ENCODE data around the gene ARAP1. TPM values are rescaled to one million over a fixed set of nuclear protein-coding genes. Genes with fewer than 3 reads are reported as not detected.

ARAP1 gene
- polyA plus RNA-seq, 3 donors: 48.7 to 487 (median 79.0) TPM

DNA sequence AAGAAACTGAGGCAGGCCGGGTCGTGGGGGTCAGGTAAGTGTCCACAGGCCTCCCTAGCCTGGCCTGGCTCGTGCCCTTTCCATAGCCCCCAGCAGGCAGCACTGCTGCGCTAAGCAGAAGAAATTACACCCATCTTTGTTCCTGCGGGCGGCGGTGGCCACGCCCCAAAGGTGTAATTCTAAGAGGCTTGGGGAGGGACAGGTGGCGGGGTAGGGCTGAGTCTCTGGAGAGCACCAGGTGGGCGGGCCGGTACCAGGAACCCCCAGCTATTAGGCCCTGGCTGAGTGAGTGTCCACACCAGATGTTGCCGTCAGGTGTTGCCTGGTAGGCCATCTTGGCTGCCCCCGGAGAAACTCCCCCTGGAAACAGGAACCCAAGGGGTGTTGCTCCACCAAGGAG is 12.3 kb upstream of the ARAP1 start:
- Histone ChIP-seq H4K20me1 (ENCODE audit: insufficient read depth, low read length) (no peaks in the 10 kb centered on the region), H3K36me3 (replicated peaks in 1 of 2; ENCODE audit: control insufficient read depth in 1 of 2, insufficient read depth in 2 of 2, low read length in 2 of 2) (no peaks in the 10 kb centered on the region), H3K27ac (ENCODE audit: low read depth in 1 of 2, low read length in 2 of 2) (no peak overlapping the region), H3K9me3 (replicated peaks in 1 of 2; ENCODE audit: control insufficient read depth in 1 of 2, insufficient read depth in 1 of 2, low read length in 2 of 2) (no peaks in the 10 kb centered on the region), H3K9ac (ENCODE audit: insufficient read depth, low read length, poor library complexity, severe bottlenecking) (no peak overlapping the region), H3K4me2 (replicated peaks; ENCODE audit: extremely low read depth, low read length, poor library complexity, severe bottlenecking) (no peak overlapping the region), H3K4me1 (ENCODE audit: control insufficient read depth in 1 of 2, insufficient read depth in 2 of 2, low read length in 2 of 2) (peaks cover 2 to 20% of the 10 kb centered on the region in 2 donors), H3K79me2 (ENCODE audit: insufficient read depth, low read length) (no peaks in the 10 kb centered on the region), H2AFZ (ENCODE audit: insufficient read depth, low read depth, low read length, poor library complexity, severe bottlenecking) (no peak overlapping the region), H3K4me3 (replicated peaks in 1 of 3; ENCODE audit: low read depth in 2 of 3, low read length in 3 of 3) (no peak overlapping the region), H3K27me3 (ENCODE audit: control insufficient read depth in 2 of 2, insufficient read depth in 2 of 2, low read length in 2 of 2) (no peaks in the 10 kb centered on the region)
- WGBS (ENCODE audit: insufficient coverage): 98% methylated on average over 12 of the region's 13 CpGs
- Mint-ChIP-seq H3K27me3 (ENCODE audit: low read depth in 3 of 3) (peaks cover 4 to 12% (median 10%) of the 10 kb centered on the region in 3 donors), H3K4me3 (no peak overlapping the region), H3K36me3 (peaks cover 0 to 7% of the 10 kb centered on the region in 2 donors), H3K9me3 (no peaks in the 10 kb centered on the region), H3K27ac (no peak overlapping the region), H3K4me1 (peaks cover 22% of the 10 kb centered on the region)
- intact Hi-C loops (cut with micrococcal nuclease): no loop called here
- DNase-seq: no peak
- no peak for TF ChIP-seq CTCF (IDR thresholded peaks at IDR 0.05)

- Histone ChIP-seq H4K20me1 (ENCODE audit: insufficient read depth, low read length) (no peaks in the 10 kb centered on the region), H3K27ac (ENCODE audit: low read depth in 1 of 2, low read length in 2 of 2) (no peak overlapping the region), H3K9ac (ENCODE audit: insufficient read depth, low read length, poor library complexity, severe bottlenecking) (no peak overlapping the region), H3K27me3 (ENCODE audit: control insufficient read depth in 2 of 2, insufficient read depth in 2 of 2, low read length in 2 of 2) (no peaks in the 10 kb centered on the region), H3K36me3 (replicated peaks in 1 of 2; ENCODE audit: control insufficient read depth in 1 of 2, insufficient read depth in 2 of 2, low read length in 2 of 2) (no peaks in the 10 kb centered on the region), H3K79me2 (ENCODE audit: insufficient read depth, low read length) (no peaks in the 10 kb centered on the region), H3K4me1 (ENCODE audit: control insufficient read depth in 1 of 2, insufficient read depth in 2 of 2, low read length in 2 of 2) (peaks cover 9 to 27% of the 10 kb centered on the region in 2 donors), H3K9me3 (replicated peaks in 1 of 2; ENCODE audit: control insufficient read depth in 1 of 2, insufficient read depth in 1 of 2, low read length in 2 of 2) (no peaks in the 10 kb centered on the region), H2AFZ (ENCODE audit: insufficient read depth, low read depth, low read length, poor library complexity, severe bottlenecking) (no peak overlapping the region), H3K4me2 (replicated peaks; ENCODE audit: extremely low read depth, low read length, poor library complexity, severe bottlenecking) (no peak overlapping the region), H3K4me3 (replicated peaks in 1 of 3; ENCODE audit: low read depth in 2 of 3, low read length in 3 of 3) (no peak overlapping the region)
- Mint-ChIP-seq H3K27ac (peak overlapping the region in 2 of 7 donors; percentile 18 to 70), H3K36me3 (peaks cover 0 to 10% of the 10 kb centered on the region in 2 donors), H3K4me1 (peaks cover 29% of the 10 kb centered on the region), H3K27me3 (ENCODE audit: low read depth in 3 of 3) (peaks cover 4 to 12% (median 10%) of the 10 kb centered on the region in 3 donors), H3K9me3 (no peaks in the 10 kb centered on the region), H3K4me3 (no peak overlapping the region)
- intact Hi-C loops (cut with micrococcal nuclease): no loop called here
- 100% methylated on average over 2 of the region's 4 CpGs for WGBS (ENCODE audit: insufficient coverage)
- DNase-seq: no peak
- TF ChIP-seq CTCF (IDR thresholded peaks at IDR 0.05): no peak
Measured at GRCh38 chr11:72763823-72764222, 11.6 kb upstream of the ARAP1 start.
